Osteoblast (primary cell): Measurements from ENCODE around the gene KCTD1. TPM values are rescaled to one million over a fixed set of nuclear protein-coding genes. Genes with fewer than 3 reads are reported as not detected.

ENCODE experiments used
- small RNA-seq: library from RNA; depleted of rRNA; stranded (forward); fragments of <200 nt; gene quantifications from one replicate; pipeline ENCODE3, GENCODE V24; 2012
- total RNA-seq: library from RNA; depleted of rRNA; stranded (reverse); fragments of >200 nt; gene quantifications from 2 replicates; pipeline ENCODE4 v1.2.3, GENCODE V29; 2012

The KCTD1 gene
- total RNA-seq, 1 donor = 14.8 TPM

Small RNAs within 50 kb of the gene (small RNA-seq; reads per million reads assigned to genes)
- gene MIR8057 = not detected
